ENCODE data around the gene BRI3.

DNA sequence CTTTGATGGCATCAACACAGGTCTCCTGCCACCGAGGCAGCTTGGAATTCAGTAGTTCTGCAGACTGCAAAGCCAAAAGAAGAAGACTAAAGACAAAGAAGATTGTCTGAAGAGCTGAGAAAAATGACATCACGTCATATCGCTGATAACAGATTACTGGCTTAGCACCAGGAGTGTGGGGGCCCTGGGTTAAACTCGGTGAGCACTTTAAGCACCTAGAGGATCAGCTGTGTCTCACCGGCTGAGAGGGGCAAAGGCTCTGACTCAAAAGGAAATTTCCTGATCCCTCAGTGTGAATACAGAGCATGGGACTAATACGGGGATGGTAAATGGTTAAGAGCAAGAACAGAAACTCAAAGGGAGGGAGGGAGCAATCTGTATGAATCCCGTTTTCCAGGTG, 30.7 kb downstream of the BRI3 start:
- TF ChIP-seq, protein P1, sequence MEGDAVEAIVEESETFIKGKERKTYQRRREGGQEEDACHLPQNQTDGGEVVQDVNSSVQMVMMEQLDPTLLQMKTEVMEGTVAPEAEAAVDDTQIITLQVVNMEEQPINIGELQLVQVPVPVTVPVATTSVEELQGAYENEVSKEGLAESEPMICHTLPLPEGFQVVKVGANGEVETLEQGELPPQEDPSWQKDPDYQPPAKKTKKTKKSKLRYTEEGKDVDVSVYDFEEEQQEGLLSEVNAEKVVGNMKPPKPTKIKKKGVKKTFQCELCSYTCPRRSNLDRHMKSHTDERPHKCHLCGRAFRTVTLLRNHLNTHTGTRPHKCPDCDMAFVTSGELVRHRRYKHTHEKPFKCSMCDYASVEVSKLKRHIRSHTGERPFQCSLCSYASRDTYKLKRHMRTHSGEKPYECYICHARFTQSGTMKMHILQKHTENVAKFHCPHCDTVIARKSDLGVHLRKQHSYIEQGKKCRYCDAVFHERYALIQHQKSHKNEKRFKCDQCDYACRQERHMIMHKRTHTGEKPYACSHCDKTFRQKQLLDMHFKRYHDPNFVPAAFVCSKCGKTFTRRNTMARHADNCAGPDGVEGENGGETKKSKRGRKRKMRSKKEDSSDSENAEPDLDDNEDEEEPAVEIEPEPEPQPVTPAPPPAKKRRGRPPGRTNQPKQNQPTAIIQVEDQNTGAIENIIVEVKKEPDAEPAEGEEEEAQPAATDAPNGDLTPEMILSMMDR (IDR thresholded peaks at IDR 0.05), result no peak
- no peak for TF ChIP-seq POLR2A (IDR thresholded peaks at IDR 0.05)
